H9 (cell line): ENCODE data around the gene TGIF1. TPM values are rescaled to one million over a fixed set of nuclear protein-coding genes. Genes with fewer than 3 reads are reported as not detected.

Source experiments
- DNase-seq: peaks from one replicate; pipeline ENCODE4 v3.0.0-alpha.2; 2017
- H2AFZ ChIP-seq: one replicate; pipeline ENCODE4 v1.6.1; 2013; ENCODE audit warnings: mild to moderate bottlenecking, low read length, control low read depth, moderate library complexity
- H2AK5ac ChIP-seq: 2 replicates; pipeline ENCODE4 v1.6.1; 2013; ENCODE audit warnings: low read length, control low read depth, mixed read lengths; ENCODE audit not compliant: insufficient read length
- H2BK120ac ChIP-seq: one replicate; pipeline ENCODE4 v1.6.1; 2013; ENCODE audit warnings: low read depth, mild to moderate bottlenecking, low read length, control low read depth, inconsistent platforms; ENCODE audit not compliant: poor library complexity, severe bottlenecking
- H2BK12ac ChIP-seq: 2 replicates; pipeline ENCODE4 v1.6.1; 2013; ENCODE audit warnings: low read length, control low read depth, mixed read lengths, low read depth; ENCODE audit not compliant: insufficient read length
- H2BK15ac ChIP-seq: 2 replicates; pipeline ENCODE4 v1.6.1; 2013; ENCODE audit warnings: low read depth, low read length, control low read depth
- H2BK20ac ChIP-seq: one replicate; pipeline ENCODE4 v1.6.1; 2013; ENCODE audit warnings: low read depth, mild to moderate bottlenecking, low read length, control low read depth, inconsistent platforms; ENCODE audit not compliant: poor library complexity, severe bottlenecking
- H2BK5ac ChIP-seq: 2 replicates; pipeline ENCODE4 v1.6.1; 2013; ENCODE audit warnings: low read length, control low read depth, mixed read lengths; ENCODE audit not compliant: insufficient read length
- H3K14ac ChIP-seq: 2 replicates; pipeline ENCODE4 v1.6.1; 2013; ENCODE audit warnings: low read length, control low read depth; ENCODE audit not compliant: insufficient read depth
- H3K18ac ChIP-seq: 2 replicates; pipeline ENCODE4 v1.6.1; 2013; ENCODE audit warnings: low read depth, mild to moderate bottlenecking, mixed read lengths, low read length, control low read depth; ENCODE audit not compliant: insufficient read length
- H3K23ac ChIP-seq: 2 replicates; pipeline ENCODE4 v1.6.1; 2013; ENCODE audit warnings: low read length, control low read depth, mixed read lengths, low read depth; ENCODE audit not compliant: insufficient read length
- H3K23me2 ChIP-seq: 2 replicates; pipeline ENCODE4 v1.6.1; 2013; ENCODE audit warnings: low read depth, mild to moderate bottlenecking, mixed read lengths, low read length, control low read depth; ENCODE audit not compliant: insufficient read length, poor library complexity, severe bottlenecking
- H3K27ac ChIP-seq: 2 replicates; pipeline ENCODE4 v1.5.1; 2013; ENCODE audit warnings: low read length, control low read depth, mixed read lengths, low read depth; ENCODE audit not compliant: insufficient read length
- H3K27me3 ChIP-seq: 2 replicates; pipeline ENCODE4 v1.6.1; 2013; ENCODE audit warnings: low read length, control low read depth, inconsistent platforms; ENCODE audit not compliant: insufficient read depth
- H3K4ac ChIP-seq: 2 replicates; pipeline ENCODE4 v1.6.1; 2013; ENCODE audit warnings: low read depth, mild to moderate bottlenecking, control low read depth, inconsistent platforms, low read length, moderate library complexity
- H3K4me1 ChIP-seq: 2 replicates; pipeline ENCODE4 v1.6.1; 2013; ENCODE audit warnings: low read length, control low read depth, inconsistent platforms; ENCODE audit not compliant: insufficient read depth
- H3K4me2 ChIP-seq: 2 replicates; pipeline ENCODE4 v1.6.1; 2013; ENCODE audit warnings: low read length, control low read depth, mixed read lengths; ENCODE audit not compliant: insufficient read length, insufficient read depth
- H3K56ac ChIP-seq: 2 replicates; pipeline ENCODE4 v1.6.1; 2013; ENCODE audit warnings: low read depth, mild to moderate bottlenecking, mixed read lengths, low read length, control low read depth; ENCODE audit not compliant: insufficient read length
- H3K79me1 ChIP-seq: 2 replicates; pipeline ENCODE4 v1.6.1; 2013; ENCODE audit warnings: low read depth, mild to moderate bottlenecking, moderate library complexity, low read length, control low read depth, inconsistent platforms; ENCODE audit not compliant: insufficient read depth, poor library complexity, severe bottlenecking
- H3K79me2 ChIP-seq: 2 replicates; pipeline ENCODE4 v1.6.1; 2013; ENCODE audit warnings: low read length, control low read depth, inconsistent platforms; ENCODE audit not compliant: insufficient read depth
- H3K9ac ChIP-seq: 2 replicates; pipeline ENCODE4 v1.6.1; 2013; ENCODE audit warnings: low read length, control low read depth, mixed read lengths; ENCODE audit not compliant: insufficient read length; ENCODE audit errors: extremely low read depth
- H3K9me3 ChIP-seq: one replicate; pipeline ENCODE4 v1.6.1; 2013; ENCODE audit warnings: low read depth, low read length, inconsistent platforms; ENCODE audit not compliant: control insufficient read depth
- H3T11ph ChIP-seq: one replicate; pipeline ENCODE4 v1.6.1; 2013; ENCODE audit warnings: mild to moderate bottlenecking, low read length, control low read depth, inconsistent platforms
- H4K20me1 ChIP-seq: one replicate; pipeline ENCODE4 v1.6.1; 2013; ENCODE audit not compliant: control insufficient read depth, insufficient read length, insufficient read depth
- H4K5ac ChIP-seq: 2 replicates; pipeline ENCODE4 v1.6.1; 2013; ENCODE audit warnings: low read depth, mild to moderate bottlenecking, mixed read lengths, low read length, control low read depth; ENCODE audit not compliant: insufficient read length
- H4K8ac ChIP-seq: replicated peaks from 2 replicates; pipeline ENCODE4 v1.6.1; 2013; ENCODE audit warnings: low read length, control low read depth, mixed read lengths, low read depth; ENCODE audit not compliant: insufficient read length
- H4K91ac ChIP-seq: 2 replicates; pipeline ENCODE4 v1.6.1; 2013; ENCODE audit warnings: low read depth, mild to moderate bottlenecking, moderate library complexity, mixed read lengths, low read length, control low read depth; ENCODE audit not compliant: insufficient read length
- H3K27ac Mint-ChIP-seq, 3 experiments: 2 replicates in 2 of 3; 3 replicates in 1 of 3; pipeline ENCODE4 v1.8.0; 2020 to 2021; ENCODE audit warnings: mixed read lengths in 3 of 3, mild to moderate bottlenecking in 1 of 3, moderate library complexity in 1 of 3
- H3K27me3 Mint-ChIP-seq: 2 replicates; pipeline ENCODE4 v1.8.0; 2021; ENCODE audit warnings: low read depth, mild to moderate bottlenecking, moderate library complexity, mixed read lengths
- H3K36me3 Mint-ChIP-seq, 3 experiments: 2 replicates in 2 of 3; 3 replicates in 1 of 3; pipeline ENCODE4 v1.8.0; 2020 to 2021; ENCODE audit warnings: low read depth in 3 of 3, mixed read lengths in 3 of 3; ENCODE audit not compliant: insufficient read depth in 1 of 3
- H3K4me1 Mint-ChIP-seq, 2 experiments: 2 replicates each; pipeline ENCODE4 v1.8.0; 2020; ENCODE audit warnings: mixed read lengths in 2 of 2
- H3K4me3 Mint-ChIP-seq, 2 experiments: 2 replicates in 1 of 2; 3 replicates in 1 of 2; pipeline ENCODE4 v1.8.0; 2020 to 2021; ENCODE audit warnings: mild to moderate bottlenecking in 2 of 2, mixed read lengths in 2 of 2, moderate library complexity in 1 of 2
- H3K9me3 Mint-ChIP-seq, 2 experiments: 2 replicates in 1 of 2; 3 replicates in 1 of 2; pipeline ENCODE4 v1.8.0; 2020; ENCODE audit warnings: mild to moderate bottlenecking in 2 of 2, mixed read lengths in 2 of 2, moderate library complexity in 1 of 2
- WGBS: extraction: QIAGEN DNeasy Blood & Tissue Kit; methylation state at CpG from one replicate; pipeline ENCODE4 v1.1.7; 2013; ENCODE audit warnings: missing lambda C conversion rate, low lambda C conversion rate, mixed read lengths; ENCODE audit not compliant: insufficient read length; ENCODE audit errors: extremely low coverage; 5-methylcytosine and 5-hydroxymethylcytosine counted together
- total RNA-seq: library from RNA; stranded (reverse); gene quantifications from 2 replicates; pipeline ENCODE4 v1.2.1, GENCODE V29; 2021
- TF ChIP-seq, protein P1 (sequence below): fragments of 200-600 bp; sonication (generic); conservative IDR thresholded peaks from 3 replicates; pipeline ENCODE4 v1.8.0; 2021; ENCODE audit warnings: antibody characterized with exemption, mild to moderate bottlenecking

Gene TGIF1
- total RNA-seq, 1 experiment from 2014 or later = 261 TPM

DNA sequence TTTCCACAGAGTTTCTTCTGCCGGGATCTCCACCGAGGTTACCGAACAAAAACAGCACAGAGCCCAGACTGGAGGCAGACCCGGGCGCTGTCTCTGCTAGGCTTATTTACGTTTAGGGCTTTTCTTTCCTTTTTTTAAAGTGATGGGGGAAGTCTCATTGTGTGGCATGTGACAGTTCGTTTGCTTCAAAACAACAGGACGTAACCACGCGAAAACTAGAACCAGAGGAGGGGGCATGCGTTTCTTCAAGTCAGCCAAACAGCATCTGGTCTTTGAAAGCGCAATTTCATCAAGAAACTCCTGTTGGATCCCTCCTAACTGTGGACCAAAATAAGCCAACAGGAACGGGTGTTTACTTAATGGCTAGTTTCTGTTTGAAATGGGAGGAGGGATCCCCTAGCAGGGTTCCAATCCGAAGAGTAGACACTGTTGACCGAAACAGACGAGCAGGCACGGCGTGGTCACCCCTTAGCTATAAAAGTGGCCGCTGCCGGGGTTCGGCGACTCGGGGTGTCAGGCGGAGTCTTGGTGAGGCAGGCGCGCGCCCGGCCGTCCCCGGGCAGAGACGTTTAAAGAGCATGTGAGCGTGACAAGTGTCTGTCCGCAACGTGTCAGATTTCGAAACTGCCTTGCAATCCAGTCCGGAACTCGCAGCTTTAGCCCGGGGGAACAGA is 997 bp upstream of the TGIF1 start:
- no peak overlapping the region for H2BK20ac ChIP-seq
- H3K9me3 Mint-ChIP-seq = peaks cover 4 to 17% of the 10 kb centered on the region in 2 experiments; a peak in 4 of 5 replicates
- DNase-seq = peak; percentile 63

More for the DNA sequence above, 997 bp upstream of the TGIF1 start:
- Histone ChIP-seq H3K56ac (no peak overlapping the region), H3K18ac (no peak overlapping the region), H3K4me1 (peaks cover 10% of the 10 kb centered on the region), H3K9me3 (no peaks in the 10 kb centered on the region), H4K91ac (no peak overlapping the region), H3T11ph (no peak overlapping the region), H3K79me2 (peaks cover 43% of the 10 kb centered on the region; the same call in 1 of the 2 replicates), H2AK5ac (no peak overlapping the region), H3K14ac (no peak overlapping the region), H4K5ac (no peak overlapping the region), H3K27me3 (no peaks in the 10 kb centered on the region), H4K8ac (no peak overlapping the region), H3K27ac (no peak overlapping the region), H2BK15ac (no peak overlapping the region), H2BK5ac (no peak overlapping the region), H3K23ac (no peak overlapping the region), H3K4me2 (peak overlapping the region; percentile 97), H3K4ac (no peak overlapping the region), H4K20me1 (no peaks in the 10 kb centered on the region), H3K79me1 (no peaks in the 10 kb centered on the region), H2BK12ac (no peak overlapping the region), H3K9ac (peak overlapping the region; percentile 49), H2AFZ (no peak overlapping the region), H2BK120ac (no peak overlapping the region), H3K23me2 (peaks cover 30% of the 10 kb centered on the region)
- Mint-ChIP-seq H3K4me1 (peaks cover 28 to 36% of the 10 kb centered on the region in 2 experiments), H3K36me3 (peaks cover 31 to 38% (median 31%) of the 10 kb centered on the region in 3 experiments), H3K27me3 (peaks cover 2% of the 10 kb centered on the region; the same call in 1 of the 2 replicates), H3K4me3 (peak overlapping the region; percentile 98 to 99), H3K27ac (peak overlapping the region in 2 of 3 experiments; percentile 68 to 100; a peak in 5 of 7 replicates)
- TF ChIP-seq, protein P1, sequence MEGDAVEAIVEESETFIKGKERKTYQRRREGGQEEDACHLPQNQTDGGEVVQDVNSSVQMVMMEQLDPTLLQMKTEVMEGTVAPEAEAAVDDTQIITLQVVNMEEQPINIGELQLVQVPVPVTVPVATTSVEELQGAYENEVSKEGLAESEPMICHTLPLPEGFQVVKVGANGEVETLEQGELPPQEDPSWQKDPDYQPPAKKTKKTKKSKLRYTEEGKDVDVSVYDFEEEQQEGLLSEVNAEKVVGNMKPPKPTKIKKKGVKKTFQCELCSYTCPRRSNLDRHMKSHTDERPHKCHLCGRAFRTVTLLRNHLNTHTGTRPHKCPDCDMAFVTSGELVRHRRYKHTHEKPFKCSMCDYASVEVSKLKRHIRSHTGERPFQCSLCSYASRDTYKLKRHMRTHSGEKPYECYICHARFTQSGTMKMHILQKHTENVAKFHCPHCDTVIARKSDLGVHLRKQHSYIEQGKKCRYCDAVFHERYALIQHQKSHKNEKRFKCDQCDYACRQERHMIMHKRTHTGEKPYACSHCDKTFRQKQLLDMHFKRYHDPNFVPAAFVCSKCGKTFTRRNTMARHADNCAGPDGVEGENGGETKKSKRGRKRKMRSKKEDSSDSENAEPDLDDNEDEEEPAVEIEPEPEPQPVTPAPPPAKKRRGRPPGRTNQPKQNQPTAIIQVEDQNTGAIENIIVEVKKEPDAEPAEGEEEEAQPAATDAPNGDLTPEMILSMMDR = no peak
- no CpG with 5 or more reads among the region's 38 CpGs for WGBS
